Measurements from ENCODE around the gene PTPRG. TPM values are rescaled to one million over a fixed set of nuclear protein-coding genes. Genes with fewer than 3 reads are reported as not detected.

Gene PTPRG
- total RNA-seq, 3 donors from 2014 or later (not counting 1 experiment from before 2014, with no cell fraction given) = 1.0 to 2.9 (median 2.5) TPM

- Histone ChIP-seq H3K27ac (ENCODE audit: low read length) (no peak overlapping the region), H3K4me3 (ENCODE audit: low read length) (no peak overlapping the region), H3K9me3 (ENCODE audit: control insufficient read depth, insufficient read depth, low read length) (no peaks in the 10 kb centered on the region), H3K27me3 (ENCODE audit: control insufficient read depth, insufficient read depth, low read length) (no peaks in the 10 kb centered on the region), H3K4me1 (ENCODE audit: control insufficient read depth, insufficient read depth, low read length) (no peaks in the 10 kb centered on the region), H3K36me3 (ENCODE audit: control insufficient read depth, insufficient read depth, low read length) (no peaks in the 10 kb centered on the region)
- TF ChIP-seq CTCF (IDR thresholded peaks at IDR 0.05) = no peak
- H3K27ac Mint-ChIP-seq = no peak overlapping the region
- ATAC-seq (no peak), DNase-seq (no peak)
- H3K4me1 Mint-ChIP-seq = no peaks in the 10 kb centered on the region
- no peaks in the 10 kb centered on the region for H3K27me3 Mint-ChIP-seq (ENCODE audit: low read depth in 2 of 2)
- no peaks in the 10 kb centered on the region for H3K36me3 Mint-ChIP-seq
- H3K9me3 Mint-ChIP-seq = peaks cover 0 to 3% of the 10 kb centered on the region in 2 donors
- H3K4me3 Mint-ChIP-seq = no peak overlapping the region
- 87% methylated on average over 5 of the region's 5 CpGs for WGBS (ENCODE audit: insufficient coverage)
- intact Hi-C loops (cut with micrococcal nuclease) = no loop called here
These were observed 667.8 kb downstream of the PTPRG start for GRCh38 chr3:62229211-62229610.

- Histone ChIP-seq H3K4me3 (ENCODE audit: low read length) (no peak overlapping the region), H3K36me3 (ENCODE audit: control insufficient read depth, insufficient read depth, low read length) (no peaks in the 10 kb centered on the region), H3K27ac (ENCODE audit: low read length) (no peak overlapping the region), H3K4me1 (ENCODE audit: control insufficient read depth, insufficient read depth, low read length) (no peaks in the 10 kb centered on the region), H3K27me3 (ENCODE audit: control insufficient read depth, insufficient read depth, low read length) (no peaks in the 10 kb centered on the region), H3K9me3 (ENCODE audit: control insufficient read depth, insufficient read depth, low read length) (no peaks in the 10 kb centered on the region)
- Mint-ChIP-seq H3K4me3 (no peak overlapping the region), H3K27me3 (ENCODE audit: low read depth in 2 of 2) (no peaks in the 10 kb centered on the region), H3K36me3 (no peaks in the 10 kb centered on the region), H3K4me1 (no peaks in the 10 kb centered on the region), H3K27ac (no peak overlapping the region), H3K9me3 (peaks cover 0 to 3% of the 10 kb centered on the region in 2 donors)
- no CpG with 5 or more reads among the region's 1 CpG for WGBS (ENCODE audit: insufficient coverage)
- DNase-seq = no peak
- intact Hi-C loops (cut with micrococcal nuclease) = no loop called here
- no peak for TF ChIP-seq CTCF (IDR thresholded peaks at IDR 0.05)
- no peak for ATAC-seq
These were observed 668.5 kb downstream of the PTPRG start for GRCh38 chr3:62229908-62230307.

- Histone ChIP-seq H3K9me3 (ENCODE audit: control insufficient read depth, insufficient read depth, low read length) (no peaks in the 10 kb centered on the region), H3K27ac (ENCODE audit: low read length) (no peak overlapping the region), H3K4me3 (ENCODE audit: low read length) (no peak overlapping the region), H3K36me3 (ENCODE audit: control insufficient read depth, insufficient read depth, low read length) (no peaks in the 10 kb centered on the region), H3K27me3 (ENCODE audit: control insufficient read depth, insufficient read depth, low read length) (no peaks in the 10 kb centered on the region), H3K4me1 (ENCODE audit: control insufficient read depth, insufficient read depth, low read length) (no peaks in the 10 kb centered on the region)
- TF ChIP-seq CTCF (IDR thresholded peaks at IDR 0.05) = no peak
- ATAC-seq (no peak), DNase-seq (no peak)
- Mint-ChIP-seq H3K4me1 (no peaks in the 10 kb centered on the region), H3K4me3 (no peak overlapping the region), H3K27ac (no peak overlapping the region), H3K9me3 (no peaks in the 10 kb centered on the region), H3K27me3 (ENCODE audit: low read depth in 2 of 2) (no peaks in the 10 kb centered on the region), H3K36me3 (no peaks in the 10 kb centered on the region)
- WGBS (ENCODE audit: insufficient coverage) = 90% methylated on average over 6 of the region's 6 CpGs
- intact Hi-C loops (cut with micrococcal nuclease) = no loop called here
These were observed 671.7 kb downstream of the PTPRG start for GRCh38 chr3:62233065-62233464.

GRCh38 chr3:62236016-62236415 lies 674.6 kb downstream of the PTPRG start:
- H3K36me3 ChIP-seq (ENCODE audit: control insufficient read depth, insufficient read depth, low read length) = no peaks in the 10 kb centered on the region
- DNase-seq (no peak), ATAC-seq (no peak)
- H3K4me3 Mint-ChIP-seq = no peak overlapping the region
- no peaks in the 10 kb centered on the region for H3K27me3 ChIP-seq (ENCODE audit: control insufficient read depth, insufficient read depth, low read length)
- no peaks in the 10 kb centered on the region for H3K9me3 ChIP-seq (ENCODE audit: control insufficient read depth, insufficient read depth, low read length)
- H3K36me3 Mint-ChIP-seq = no peaks in the 10 kb centered on the region
- H3K4me3 ChIP-seq (ENCODE audit: low read length) = no peak overlapping the region
- intact Hi-C loops (cut with micrococcal nuclease) = no loop called here
- no peaks in the 10 kb centered on the region for H3K4me1 ChIP-seq (ENCODE audit: control insufficient read depth, insufficient read depth, low read length)
- H3K27ac Mint-ChIP-seq = no peak overlapping the region
- WGBS (ENCODE audit: insufficient coverage) = 94% methylated on average over 2 of the region's 4 CpGs
- H3K27me3 Mint-ChIP-seq (ENCODE audit: low read depth in 2 of 2) = peaks cover 0 to 4% of the 10 kb centered on the region in 2 donors
- TF ChIP-seq CTCF (IDR thresholded peaks at IDR 0.05) = no peak
- no peaks in the 10 kb centered on the region for H3K9me3 Mint-ChIP-seq
- H3K4me1 Mint-ChIP-seq = no peaks in the 10 kb centered on the region
- no peak overlapping the region for H3K27ac ChIP-seq (ENCODE audit: low read length)

All from natural killer cell (primary cell).